ENCODE results near the gene OPCML.

The OPCML gene

GRCh38 chr11:132721526-132721925 lies 810.8 kb downstream of the OPCML start:
- no peaks in the 10 kb centered on the region for H3K36me3 ChIP-seq (ENCODE audit: insufficient read depth, low read length)
- no peak overlapping the region for H3K4me3 ChIP-seq (ENCODE audit: low read depth, low read length)
- no peaks in the 10 kb centered on the region for H3K79me2 ChIP-seq (ENCODE audit: control insufficient read depth, insufficient read depth, low read length, unreplicated experiment)
- H3K27ac ChIP-seq (ENCODE audit: low read depth, low read length) = no peak overlapping the region
- H2AFZ ChIP-seq (ENCODE audit: low read length, unreplicated experiment) = no peak overlapping the region
- no peaks in the 10 kb centered on the region for H3K4me1 ChIP-seq (ENCODE audit: control insufficient read depth, insufficient read depth, low read length, unreplicated experiment)
- H3K27me3 ChIP-seq (ENCODE audit: insufficient read depth, low read length) = no peaks in the 10 kb centered on the region

GRCh38 chr11:132719684-132720083 lies 812.6 kb downstream of the OPCML start:
- H3K4me3 ChIP-seq (ENCODE audit: low read depth, low read length) = no peak overlapping the region
- H2AFZ ChIP-seq (ENCODE audit: low read length, unreplicated experiment) = no peak overlapping the region

GRCh38 chr11:132718711-132719671 lies 813.3 kb downstream of the OPCML start:
- no peak overlapping the region for H3K27ac ChIP-seq (ENCODE audit: low read depth, low read length)
- H3K79me2 ChIP-seq (ENCODE audit: control insufficient read depth, insufficient read depth, low read length, unreplicated experiment) = no peaks in the 10 kb centered on the region
- H3K4me3 ChIP-seq (ENCODE audit: low read depth, low read length) = no peak overlapping the region
- no peaks in the 10 kb centered on the region for H3K27me3 ChIP-seq (ENCODE audit: insufficient read depth, low read length)
- H3K4me1 ChIP-seq (ENCODE audit: control insufficient read depth, insufficient read depth, low read length, unreplicated experiment) = no peaks in the 10 kb centered on the region
- H3K36me3 ChIP-seq (ENCODE audit: insufficient read depth, low read length) = no peaks in the 10 kb centered on the region
- H2AFZ ChIP-seq (ENCODE audit: low read length, unreplicated experiment) = no peak overlapping the region

More at GRCh38 chr11:132719684-132720083, 812.6 kb downstream of the OPCML start:
- no peaks in the 10 kb centered on the region for H3K27me3 ChIP-seq (ENCODE audit: insufficient read depth, low read length)
- no peaks in the 10 kb centered on the region for H3K4me1 ChIP-seq (ENCODE audit: control insufficient read depth, insufficient read depth, low read length, unreplicated experiment)
- H3K27ac ChIP-seq (ENCODE audit: low read depth, low read length) = no peak overlapping the region
- no peaks in the 10 kb centered on the region for H3K36me3 ChIP-seq (ENCODE audit: insufficient read depth, low read length)
- H3K79me2 ChIP-seq (ENCODE audit: control insufficient read depth, insufficient read depth, low read length, unreplicated experiment) = no peaks in the 10 kb centered on the region

GRCh38 chr11:132717824-132718223 lies 814.5 kb downstream of the OPCML start:
- no peaks in the 10 kb centered on the region for H3K27me3 ChIP-seq (ENCODE audit: insufficient read depth, low read length)
- no peak overlapping the region for H3K4me3 ChIP-seq (ENCODE audit: low read depth, low read length)
- H3K27ac ChIP-seq (ENCODE audit: low read depth, low read length) = no peak overlapping the region
- no peaks in the 10 kb centered on the region for H3K79me2 ChIP-seq (ENCODE audit: control insufficient read depth, insufficient read depth, low read length, unreplicated experiment)
- no peaks in the 10 kb centered on the region for H3K36me3 ChIP-seq (ENCODE audit: insufficient read depth, low read length)
- H2AFZ ChIP-seq (ENCODE audit: low read length, unreplicated experiment) = no peak overlapping the region
- no peaks in the 10 kb centered on the region for H3K4me1 ChIP-seq (ENCODE audit: control insufficient read depth, insufficient read depth, low read length, unreplicated experiment)

- no peaks in the 10 kb centered on the region for H3K36me3 ChIP-seq (ENCODE audit: insufficient read depth, low read length)
- H2AFZ ChIP-seq (ENCODE audit: low read length, unreplicated experiment) = no peak overlapping the region
- H3K27ac ChIP-seq (ENCODE audit: low read depth, low read length) = no peak overlapping the region
- no peaks in the 10 kb centered on the region for H3K79me2 ChIP-seq (ENCODE audit: control insufficient read depth, insufficient read depth, low read length, unreplicated experiment)
- H3K27me3 ChIP-seq (ENCODE audit: insufficient read depth, low read length) = no peaks in the 10 kb centered on the region
- H3K4me1 ChIP-seq (ENCODE audit: control insufficient read depth, insufficient read depth, low read length, unreplicated experiment) = no peaks in the 10 kb centered on the region
- H3K4me3 ChIP-seq (ENCODE audit: low read depth, low read length) = no peak overlapping the region
Measured at GRCh38 chr11:132716037-132716436, 816.3 kb downstream of the OPCML start.

GRCh38 chr11:132714859-132715440 lies 817.4 kb downstream of the OPCML start:
- no peak overlapping the region for H2AFZ ChIP-seq (ENCODE audit: low read length, unreplicated experiment)
- H3K27me3 ChIP-seq (ENCODE audit: insufficient read depth, low read length) = no peaks in the 10 kb centered on the region
- no peak overlapping the region for H3K27ac ChIP-seq (ENCODE audit: low read depth, low read length)
- H3K4me3 ChIP-seq (ENCODE audit: low read depth, low read length) = no peak overlapping the region
- H3K36me3 ChIP-seq (ENCODE audit: insufficient read depth, low read length) = no peaks in the 10 kb centered on the region
- H3K4me1 ChIP-seq (ENCODE audit: control insufficient read depth, insufficient read depth, low read length, unreplicated experiment) = no peaks in the 10 kb centered on the region
- no peaks in the 10 kb centered on the region for H3K79me2 ChIP-seq (ENCODE audit: control insufficient read depth, insufficient read depth, low read length, unreplicated experiment)

- Histone ChIP-seq H3K79me2 (ENCODE audit: control insufficient read depth, insufficient read depth, low read length, unreplicated experiment) (no peaks in the 10 kb centered on the region), H3K36me3 (ENCODE audit: insufficient read depth, low read length) (no peaks in the 10 kb centered on the region), H2AFZ (ENCODE audit: low read length, unreplicated experiment) (no peak overlapping the region), H3K27me3 (ENCODE audit: insufficient read depth, low read length) (no peaks in the 10 kb centered on the region), H3K4me1 (ENCODE audit: control insufficient read depth, insufficient read depth, low read length, unreplicated experiment) (no peaks in the 10 kb centered on the region), H3K27ac (ENCODE audit: low read depth, low read length) (no peak overlapping the region), H3K4me3 (ENCODE audit: low read depth, low read length) (no peak overlapping the region)
Measured at GRCh38 chr11:132712466-132712865, 819.8 kb downstream of the OPCML start.

- Histone ChIP-seq H3K27ac (ENCODE audit: low read depth, low read length) (no peak overlapping the region), H3K4me1 (ENCODE audit: control insufficient read depth, insufficient read depth, low read length, unreplicated experiment) (no peaks in the 10 kb centered on the region), H3K36me3 (ENCODE audit: insufficient read depth, low read length) (no peaks in the 10 kb centered on the region), H3K4me3 (ENCODE audit: low read depth, low read length) (no peak overlapping the region), H2AFZ (ENCODE audit: low read length, unreplicated experiment) (no peak overlapping the region), H3K27me3 (ENCODE audit: insufficient read depth, low read length) (no peaks in the 10 kb centered on the region), H3K79me2 (ENCODE audit: control insufficient read depth, insufficient read depth, low read length, unreplicated experiment) (no peaks in the 10 kb centered on the region)
Measured at GRCh38 chr11:132704781-132705375, 827.4 kb downstream of the OPCML start.

GRCh38 chr11:132692891-132693290 lies 839.4 kb downstream of the OPCML start:
- Histone ChIP-seq H3K4me1 (ENCODE audit: control insufficient read depth, insufficient read depth, low read length, unreplicated experiment) (no peaks in the 10 kb centered on the region), H2AFZ (ENCODE audit: low read length, unreplicated experiment) (no peak overlapping the region), H3K79me2 (ENCODE audit: control insufficient read depth, insufficient read depth, low read length, unreplicated experiment) (no peaks in the 10 kb centered on the region), H3K27me3 (ENCODE audit: insufficient read depth, low read length) (no peaks in the 10 kb centered on the region), H3K36me3 (ENCODE audit: insufficient read depth, low read length) (no peaks in the 10 kb centered on the region), H3K4me3 (ENCODE audit: low read depth, low read length) (no peak overlapping the region), H3K27ac (ENCODE audit: low read depth, low read length) (no peak overlapping the region)

- H3K36me3 ChIP-seq (ENCODE audit: insufficient read depth, low read length) = no peaks in the 10 kb centered on the region
- H3K4me3 ChIP-seq (ENCODE audit: low read depth, low read length) = no peak overlapping the region
- H2AFZ ChIP-seq (ENCODE audit: low read length, unreplicated experiment) = no peak overlapping the region
- no peak overlapping the region for H3K27ac ChIP-seq (ENCODE audit: low read depth, low read length)
- H3K4me1 ChIP-seq (ENCODE audit: control insufficient read depth, insufficient read depth, low read length, unreplicated experiment) = no peaks in the 10 kb centered on the region
- no peaks in the 10 kb centered on the region for H3K27me3 ChIP-seq (ENCODE audit: insufficient read depth, low read length)
- H3K79me2 ChIP-seq (ENCODE audit: control insufficient read depth, insufficient read depth, low read length, unreplicated experiment) = no peaks in the 10 kb centered on the region
Measured at GRCh38 chr11:132691848-132692550, 840.3 kb downstream of the OPCML start.
